H1 (cell line): ENCODE measurements around the gene CCDC80. TPM values are rescaled to one million over a fixed set of nuclear protein-coding genes. Genes with fewer than 3 reads are reported as not detected.
A peak's percentile ranks its signal among the peaks of the same experiment; 100 is the strongest.

Experiments used
- MAX ChIP-seq: IDR thresholded peaks from 2 replicates; pipeline ENCODE4 v1.6.1; 2012; ENCODE audit warnings: inconsistent platforms
- PHF8 ChIP-seq: fragments of 200-600 bp; sonication (generic); conservative IDR thresholded peaks from 2 replicates; pipeline ENCODE4 v1.7.1; 2012; ENCODE audit warnings: low read depth, mild to moderate bottlenecking, inconsistent platforms, low read length, moderate library complexity
- TEAD4 ChIP-seq: IDR thresholded peaks from 2 replicates; pipeline ENCODE4 v1.6.1; 2012; ENCODE audit warnings: low read depth, low read length, inconsistent platforms, mixed read lengths
- polyA plus RNA-seq, 7 experiments: library from polyadenylated mRNA; depleted of rRNA in 3 of 7; stranded (reverse) in 5 of 7; unstranded in 2 of 7; fragments of >200 nt in 5 of 7; fragments of 200-250 nt in 2 of 7; gene quantifications; 1 replicate in 5 of 7; 2 replicates in 1 of 7; 4 replicates in 1 of 7; pipeline versions ENCODE4 v1.2.1 to v1.2.3, GENCODE V29; 2011 to 2013; ENCODE audit warnings: missing spikeins in 2 of 7, mixed read lengths in 2 of 7
- total RNA-seq: library from RNA; stranded (reverse); fragmentation: NEBNext Ultra II Directional; extraction: Animal tissue kit (Norgen Biotek cat#: 25700); gene quantifications from 2 replicates; pipeline ENCODE4 v1.2.1, GENCODE V29; 2021

CCDC80 gene
- total and polyA plus RNA-seq, 2 of the 8 experiments (the other 6 are each of a cell fraction or from before 2014, with no cell fraction given), result 1.1 to 12.9 TPM

DNA sequence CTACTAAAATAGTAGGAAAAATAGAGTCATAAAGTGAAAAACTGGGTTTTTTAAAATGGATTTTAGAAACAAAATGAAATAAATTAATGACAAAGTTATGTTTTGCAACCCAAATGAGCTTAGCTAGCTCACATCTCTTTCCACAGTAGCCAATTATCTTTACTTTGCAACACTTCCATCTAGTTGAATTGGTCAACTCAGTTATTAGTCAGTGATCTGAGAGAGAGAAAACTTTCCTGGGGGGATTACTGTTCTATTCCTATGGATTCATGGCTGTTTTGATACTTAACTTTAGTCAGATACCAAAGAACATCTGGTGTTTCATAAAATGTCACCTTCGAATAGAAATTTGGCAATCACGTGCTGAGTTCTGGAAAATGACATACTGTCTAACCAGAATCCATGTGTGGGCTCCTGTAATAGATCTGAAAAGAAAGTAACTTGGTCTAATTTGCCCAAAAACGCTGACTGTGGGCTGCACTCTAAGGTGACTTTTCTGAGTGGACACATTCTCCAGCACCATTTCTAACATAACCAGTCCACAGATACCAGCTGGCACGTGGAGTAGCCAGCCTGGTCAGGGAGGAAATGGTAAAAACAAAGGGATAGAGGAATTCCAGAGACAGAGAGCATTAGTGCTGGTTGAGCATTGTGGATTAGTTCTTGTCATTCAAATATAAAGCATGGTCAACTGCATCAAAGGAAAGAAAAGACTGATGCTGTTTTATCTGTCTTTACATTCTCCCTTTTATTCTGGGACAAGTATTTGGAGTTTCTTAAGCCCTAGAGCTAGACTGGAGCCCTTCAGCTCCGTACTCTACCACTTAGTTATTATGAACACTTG is 45.2 kb upstream of the CCDC80 start (continued):
- TF ChIP-seq MAX (peak; percentile 51; the same call in 1 of the 2 replicates), TEAD4 (peak; percentile 40; the same call in 1 of the 2 replicates), PHF8 (no peak)
